Kidney (tissue), 14 donors: ENCODE measurements around the gene FFAR3. TPM values are rescaled to one million over a fixed set of nuclear protein-coding genes. Genes with fewer than 3 reads are reported as not detected.
"Not testable (repeated sequence)": the region's sequence is repeated elsewhere in the genome, so short reads cannot be mapped to it uniquely, and the experiment has no call there.

ENCODE experiments used
- DNase-seq, 5 donors: peaks; one replicate each; pipeline ENCODE4 v3.0.0-alpha.2; 2013 to 2020
- FAIRE-seq: peaks from 2 replicates; lab custom pipeline; 2012; peaks lifted over from hg19 to GRCh38; lab: Jason Lieb, UNC
- H3K27ac ChIP-seq, 2 donors: one replicate each; pipeline ENCODE4 v1.7.0; 2013; ENCODE audit warnings: low read depth in 2 of 2, low read length in 2 of 2, inconsistent platforms in 1 of 2
- H3K27me3 ChIP-seq: one replicate; pipeline ENCODE4 v1.7.1; 2013; ENCODE audit warnings: low read length, inconsistent platforms; ENCODE audit not compliant: control insufficient read depth, insufficient read depth
- H3K36me3 ChIP-seq, 3 donors: one replicate each; pipeline versions ENCODE4 v1.7.0 to v1.7.1; 2013; ENCODE audit warnings: low read length in 3 of 3, control low read depth in 1 of 3, inconsistent platforms in 1 of 3; ENCODE audit not compliant: insufficient read depth in 3 of 3, control insufficient read depth in 2 of 3
- H3K4me1 ChIP-seq, 3 donors: one replicate each; pipeline versions ENCODE4 v1.7.0 to v1.7.1; 2013; ENCODE audit warnings: low read length in 3 of 3, inconsistent platforms in 1 of 3, low read depth in 1 of 3; ENCODE audit not compliant: control insufficient read depth in 2 of 3, insufficient read depth in 2 of 3
- H3K4me3 ChIP-seq, 3 donors: one replicate each; pipeline versions ENCODE4 v1.7.0 to v1.8.1; 2013; ENCODE audit warnings: low read length in 3 of 3, control low read depth in 1 of 3, inconsistent platforms in 1 of 3
- H3K9ac ChIP-seq, 3 donors: one replicate each; pipeline versions ENCODE4 v1.7.0 to v1.7.1; 2013; ENCODE audit warnings: low read length in 3 of 3, control low read depth in 1 of 3, inconsistent platforms in 1 of 3
- H3K9me3 ChIP-seq, 3 donors: one replicate each; pipeline versions ENCODE4 v1.7.0 to v1.7.1; 2013; ENCODE audit warnings: low read length in 3 of 3, control low read depth in 1 of 3, inconsistent platforms in 1 of 3; ENCODE audit not compliant: control insufficient read depth in 2 of 3, insufficient read depth in 1 of 3
- intact Hi-C: fragments of 100-400 bp; cut with DNase I; formaldehyde crosslinking; loops from one replicate; pipeline ENCODE4 v1.11.1; 2022
- polyA plus RNA-seq: library from polyadenylated mRNA; stranded (reverse); fragments of 350-450 nt; fragmentation: Illumina TruSeq; extraction: RNeasy Lipid Tissue Mini Kit (QIAGEN cat#74804); gene quantifications from one replicate; pipeline ENCODE4 v1.2.3, GENCODE V29; 2014; ENCODE audit warnings: low read depth, low replicate concordance; ENCODE audit not compliant: insufficient read depth
- total RNA-seq: library from RNA; stranded (reverse); fragmentation: NEBNext Ultra II Directional; extraction: Animal tissue kit (Norgen Biotek cat#: 25700); gene quantifications from one replicate; pipeline ENCODE4 v1.2.1, GENCODE V29; 2021
- TF ChIP-seq, protein P1 (sequence below): IDR thresholded peaks from 3 replicates; pipeline ENCODE4 v1.5.1; 2012; ENCODE audit warnings: mild to moderate bottlenecking, moderate library complexity, borderline replicate concordance; ENCODE audit not compliant: insufficient read depth; ENCODE audit errors: extremely low read depth
- donor health status: control.
- donor health status: control.
- donor health status: control.
- donor health status: control.
- donor health status: control.
- donor health status: DM: yes; HTN: yes; CAD: no.
- donor health status: Normal renal cell carcinoma (clear cell type).

Gene FFAR3
- total and polyA plus RNA-seq, 2 donors from 2014 or later = not detected

DNA sequence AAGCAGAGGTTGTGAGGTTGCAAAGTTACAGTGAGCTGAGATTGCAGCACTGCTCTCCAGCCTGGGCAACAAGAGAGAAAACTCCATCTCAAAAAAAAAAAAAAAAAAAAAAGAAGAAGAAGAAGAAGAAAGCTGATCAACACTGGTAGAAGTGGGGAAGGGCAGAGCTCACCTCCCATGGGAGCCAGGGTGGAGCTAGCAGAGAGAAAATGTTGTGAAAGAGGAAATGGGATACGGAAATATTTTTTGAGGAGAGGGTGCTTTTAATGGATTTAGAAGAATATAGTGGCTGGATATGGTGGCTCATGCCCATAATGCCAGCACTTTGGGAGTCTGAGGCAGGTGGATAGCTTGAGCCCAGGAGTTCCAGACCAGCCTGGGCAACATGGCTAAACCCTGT lies 19.4 kb downstream of the FFAR3 start:
- no peak for DNase-seq
- FAIRE-seq = no peak
- intact Hi-C loops = no loop called here
- H3K4me1 ChIP-seq = no peaks in the 10 kb centered on the region
- no peaks in the 10 kb centered on the region for H3K27me3 ChIP-seq
- no peaks in the 10 kb centered on the region for H3K36me3 ChIP-seq
- no peaks in the 10 kb centered on the region for H3K9me3 ChIP-seq
- no peak overlapping the region for H3K9ac ChIP-seq
- no peak overlapping the region for H3K27ac ChIP-seq
- TF ChIP-seq, protein P1, sequence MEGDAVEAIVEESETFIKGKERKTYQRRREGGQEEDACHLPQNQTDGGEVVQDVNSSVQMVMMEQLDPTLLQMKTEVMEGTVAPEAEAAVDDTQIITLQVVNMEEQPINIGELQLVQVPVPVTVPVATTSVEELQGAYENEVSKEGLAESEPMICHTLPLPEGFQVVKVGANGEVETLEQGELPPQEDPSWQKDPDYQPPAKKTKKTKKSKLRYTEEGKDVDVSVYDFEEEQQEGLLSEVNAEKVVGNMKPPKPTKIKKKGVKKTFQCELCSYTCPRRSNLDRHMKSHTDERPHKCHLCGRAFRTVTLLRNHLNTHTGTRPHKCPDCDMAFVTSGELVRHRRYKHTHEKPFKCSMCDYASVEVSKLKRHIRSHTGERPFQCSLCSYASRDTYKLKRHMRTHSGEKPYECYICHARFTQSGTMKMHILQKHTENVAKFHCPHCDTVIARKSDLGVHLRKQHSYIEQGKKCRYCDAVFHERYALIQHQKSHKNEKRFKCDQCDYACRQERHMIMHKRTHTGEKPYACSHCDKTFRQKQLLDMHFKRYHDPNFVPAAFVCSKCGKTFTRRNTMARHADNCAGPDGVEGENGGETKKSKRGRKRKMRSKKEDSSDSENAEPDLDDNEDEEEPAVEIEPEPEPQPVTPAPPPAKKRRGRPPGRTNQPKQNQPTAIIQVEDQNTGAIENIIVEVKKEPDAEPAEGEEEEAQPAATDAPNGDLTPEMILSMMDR = no peak
- no peak overlapping the region for H3K4me3 ChIP-seq

DNA sequence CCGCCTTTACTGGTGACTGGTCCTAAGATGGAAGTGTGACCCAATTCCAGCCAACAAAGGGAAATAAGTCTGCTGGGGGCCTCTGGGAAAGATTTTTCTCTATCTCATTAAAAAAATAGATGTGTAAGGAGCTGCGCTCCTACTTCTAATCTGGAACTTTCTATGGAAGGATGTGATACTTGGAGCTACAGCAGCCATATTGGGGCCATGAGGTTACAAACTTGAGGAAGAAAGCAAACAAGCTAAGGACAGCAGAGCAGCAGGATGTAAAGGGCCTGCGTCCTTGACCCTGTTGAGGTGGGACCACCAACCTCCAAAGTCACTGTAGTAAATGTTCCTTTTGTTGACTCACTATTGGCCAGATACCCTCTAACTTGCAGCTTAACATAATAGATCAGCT lies 20.1 kb downstream of the FFAR3 start:
- Histone ChIP-seq H3K9ac (no peak overlapping the region), H3K4me3 (no peak overlapping the region), H3K27me3 (no peaks in the 10 kb centered on the region), H3K27ac (no peak overlapping the region), H3K4me1 (no peaks in the 10 kb centered on the region), H3K9me3 (no peaks in the 10 kb centered on the region), H3K36me3 (no peaks in the 10 kb centered on the region)
- FAIRE-seq (no peak), DNase-seq (no peak)
- intact Hi-C loops = no loop called here
- TF ChIP-seq, protein P1 = no peak

DNA sequence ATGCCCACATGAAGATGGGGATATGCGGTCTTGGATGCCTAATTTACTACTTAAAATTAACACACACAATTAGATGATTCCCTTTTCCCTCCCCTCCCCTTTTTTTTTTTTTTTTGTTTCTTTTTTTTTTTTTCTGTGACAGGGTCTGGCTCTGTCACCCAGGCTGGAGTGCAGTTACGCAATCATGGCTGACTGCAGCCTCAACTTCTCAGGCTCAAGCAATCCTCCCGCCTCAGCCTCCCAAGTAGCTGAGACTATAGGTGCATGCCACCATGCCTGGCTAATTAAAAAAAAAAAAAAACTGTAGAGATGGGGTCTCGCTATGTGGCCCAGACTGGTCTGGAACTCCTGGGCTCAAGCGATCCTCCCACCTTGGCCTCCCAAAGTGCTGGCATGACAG lies 21.3 kb downstream of the FFAR3 start:
- intact Hi-C loops, H3K4me3 ChIP-seq, H3K36me3 ChIP-seq, FAIRE-seq, H3K9me3 ChIP-seq, H3K9ac ChIP-seq, H3K27ac ChIP-seq, H3K4me1 ChIP-seq, DNase-seq, H3K27me3 ChIP-seq: not testable (repeated sequence)

DNA sequence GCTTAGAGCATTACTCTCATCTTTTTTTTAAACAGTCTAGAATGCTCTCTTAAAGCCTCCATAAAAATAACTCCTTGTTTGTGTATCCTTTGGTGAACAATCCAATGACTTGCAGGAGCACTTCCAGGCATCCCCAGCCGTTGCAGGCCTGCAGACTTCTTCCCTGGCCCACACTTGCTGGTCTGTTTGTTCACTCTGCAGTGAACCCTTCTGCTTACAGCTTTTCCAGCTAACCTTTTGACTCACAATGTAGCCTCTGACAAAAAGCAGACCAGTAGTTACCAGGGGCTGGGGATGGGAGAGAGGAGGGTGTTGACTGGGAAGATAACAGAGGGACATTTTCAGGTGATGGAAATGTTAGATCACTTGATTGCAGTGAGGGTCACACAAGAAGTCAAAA lies 21.7 kb downstream of the FFAR3 start:
- H3K27me3 ChIP-seq = no peaks in the 10 kb centered on the region
- intact Hi-C loops = no loop called here
- H3K9ac ChIP-seq = no peak overlapping the region
- TF ChIP-seq, protein P1 = no peak
- FAIRE-seq (no peak), DNase-seq (no peak)
- H3K36me3 ChIP-seq = no peaks in the 10 kb centered on the region
- no peak overlapping the region for H3K4me3 ChIP-seq
- H3K9me3 ChIP-seq = no peaks in the 10 kb centered on the region
- H3K4me1 ChIP-seq = no peaks in the 10 kb centered on the region
- H3K27ac ChIP-seq = no peak overlapping the region
